Measurements from ENCODE around the gene ZFP37. TPM values are rescaled to one million over a fixed set of nuclear protein-coding genes. Genes with fewer than 3 reads are reported as not detected.
A peak's percentile ranks its signal among the peaks of the same experiment; 100 is the strongest.
"Not testable (repeated sequence)": the region's sequence is repeated elsewhere in the genome, so short reads cannot be mapped to it uniquely, and the experiment has no call there.

ZFP37 gene
- total RNA-seq, 1 experiment from 2014 or later = not detected

GRCh38 chr9:113088456-113089142 is 32.1 kb upstream of the ZFP37 start:
- H3K4me1 Mint-ChIP-seq (ENCODE audit: low read depth, unreplicated experiment); BruUV-seq (replicated peaks); H3K4me1 ChIP-seq; H3K4me3 ChIP-seq (ENCODE audit: low read depth, low read length); H3K36me3 Mint-ChIP-seq (ENCODE audit: insufficient read depth, unreplicated experiment); CTCF ChIA-PET; H3K27me3 Mint-ChIP-seq (ENCODE audit: insufficient read depth, unreplicated experiment); H3K27ac Mint-ChIP-seq (ENCODE audit: unreplicated experiment); H3K36me3 ChIP-seq (ENCODE audit: control insufficient read depth, insufficient read depth, low read length); POLR2A ChIA-PET; H3K27me3 ChIP-seq (replicated peaks; ENCODE audit: control insufficient read depth, insufficient read depth, low read length); H3K9me3 ChIP-seq; intact Hi-C loops (cut with micrococcal nuclease; ENCODE audit: unreplicated experiment); H3K4me3 Mint-ChIP-seq (ENCODE audit: unreplicated experiment): not testable (repeated sequence)
- peak in 1 of 2 experiments; percentile 46 for DNase-seq
- peaks cover 11% of the 10 kb centered on the region for H3K9me3 Mint-ChIP-seq (ENCODE audit: unreplicated experiment)

GRCh38 chr9:113062932-113063310 is 6.4 kb upstream of the ZFP37 start:
- H3K4me1 ChIP-seq; BruUV-seq (replicated peaks); H3K27me3 Mint-ChIP-seq (ENCODE audit: insufficient read depth, unreplicated experiment); POLR2A ChIA-PET; H3K27me3 ChIP-seq (replicated peaks; ENCODE audit: control insufficient read depth, insufficient read depth, low read length); H3K9me3 ChIP-seq; H3K9me3 Mint-ChIP-seq (ENCODE audit: unreplicated experiment); intact Hi-C loops (cut with micrococcal nuclease; ENCODE audit: unreplicated experiment); H3K4me3 ChIP-seq (ENCODE audit: low read depth, low read length); H3K4me1 Mint-ChIP-seq (ENCODE audit: low read depth, unreplicated experiment); H3K36me3 Mint-ChIP-seq (ENCODE audit: insufficient read depth, unreplicated experiment); H3K27ac Mint-ChIP-seq (ENCODE audit: unreplicated experiment); CTCF ChIA-PET; H3K4me3 Mint-ChIP-seq (ENCODE audit: unreplicated experiment); H3K36me3 ChIP-seq (ENCODE audit: control insufficient read depth, insufficient read depth, low read length): not testable (repeated sequence)
- peak in 1 of 2 experiments; percentile 7 for DNase-seq

- intact Hi-C loops (cut with micrococcal nuclease; ENCODE audit: unreplicated experiment) = not testable (repeated sequence)
Measured at GRCh38 chr9:113062256-113062931, 5.9 kb upstream of the ZFP37 start.

GRCh38 chr9:113061072-113061850 is 4.7 kb upstream of the ZFP37 start:
- H3K9me3 ChIP-seq; CTCF ChIA-PET; H3K4me1 ChIP-seq; intact Hi-C loops (cut with micrococcal nuclease; ENCODE audit: unreplicated experiment); H3K9me3 Mint-ChIP-seq (ENCODE audit: unreplicated experiment); POLR2A ChIA-PET; H3K36me3 Mint-ChIP-seq (ENCODE audit: insufficient read depth, unreplicated experiment); H3K4me3 ChIP-seq (ENCODE audit: low read depth, low read length); H3K36me3 ChIP-seq (ENCODE audit: control insufficient read depth, insufficient read depth, low read length); H3K4me1 Mint-ChIP-seq (ENCODE audit: low read depth, unreplicated experiment); H3K4me3 Mint-ChIP-seq (ENCODE audit: unreplicated experiment); H3K27me3 ChIP-seq (replicated peaks; ENCODE audit: control insufficient read depth, insufficient read depth, low read length); BruUV-seq (replicated peaks); H3K27ac Mint-ChIP-seq (ENCODE audit: unreplicated experiment); H3K27me3 Mint-ChIP-seq (ENCODE audit: insufficient read depth, unreplicated experiment): not testable (repeated sequence)
- DNase-seq = peak in 1 of 2 experiments; percentile 53

More at GRCh38 chr9:113062256-113062931, 5.9 kb upstream of the ZFP37 start:
- H3K9me3 Mint-ChIP-seq (ENCODE audit: unreplicated experiment); H3K4me3 ChIP-seq (ENCODE audit: low read depth, low read length); CTCF ChIA-PET; H3K27me3 Mint-ChIP-seq (ENCODE audit: insufficient read depth, unreplicated experiment); H3K4me1 ChIP-seq; H3K9me3 ChIP-seq; POLR2A ChIA-PET; DNase-seq; H3K4me1 Mint-ChIP-seq (ENCODE audit: low read depth, unreplicated experiment); H3K27ac Mint-ChIP-seq (ENCODE audit: unreplicated experiment); H3K36me3 Mint-ChIP-seq (ENCODE audit: insufficient read depth, unreplicated experiment); H3K36me3 ChIP-seq (ENCODE audit: control insufficient read depth, insufficient read depth, low read length); BruUV-seq (replicated peaks); H3K27me3 ChIP-seq (replicated peaks; ENCODE audit: control insufficient read depth, insufficient read depth, low read length); H3K4me3 Mint-ChIP-seq (ENCODE audit: unreplicated experiment): not testable (repeated sequence)

GRCh38 chr9:113059581-113060284 is 3.2 kb upstream of the ZFP37 start:
- H3K4me3 ChIP-seq (ENCODE audit: low read depth, low read length); H3K36me3 ChIP-seq (ENCODE audit: control insufficient read depth, insufficient read depth, low read length); H3K9me3 Mint-ChIP-seq (ENCODE audit: unreplicated experiment); H3K4me1 Mint-ChIP-seq (ENCODE audit: low read depth, unreplicated experiment); intact Hi-C loops (cut with micrococcal nuclease; ENCODE audit: unreplicated experiment); H3K27me3 ChIP-seq (replicated peaks; ENCODE audit: control insufficient read depth, insufficient read depth, low read length); H3K27me3 Mint-ChIP-seq (ENCODE audit: insufficient read depth, unreplicated experiment); H3K36me3 Mint-ChIP-seq (ENCODE audit: insufficient read depth, unreplicated experiment); POLR2A ChIA-PET; CTCF ChIA-PET; H3K9me3 ChIP-seq; H3K27ac Mint-ChIP-seq (ENCODE audit: unreplicated experiment); H3K4me1 ChIP-seq; BruUV-seq (replicated peaks); H3K4me3 Mint-ChIP-seq (ENCODE audit: unreplicated experiment): not testable (repeated sequence)
- DNase-seq = peak in 1 of 2 experiments; percentile 4

Data from Caco-2 (cell line).